C4-2B (cell line): ENCODE measurements around the gene CALD1.

Experiments
- H3K27ac ChIP-seq: fragments of 450-650 bp; 2 replicates; pipeline ENCODE4 v1.5.1; 2017
- CTCF ChIP-seq: fragments of 450-650 bp; conservative IDR thresholded peaks from 2 replicates; pipeline ENCODE4 v1.5.1; 2017; ENCODE audit warnings: mild to moderate bottlenecking
- ZFX ChIP-seq: fragments of 450-650 bp; IDR thresholded peaks from 2 replicates; pipeline ENCODE4 v1.6.1; 2017

The CALD1 gene

GRCh38 chr7:134750083-134751062 is 29.1 kb upstream of the CALD1 start:
- H3K27ac ChIP-seq = no peak overlapping the region
- TF ChIP-seq ZFX (no peak), CTCF (peak; percentile 91)

GRCh38 chr7:134752006-134752760 is 27.3 kb upstream of the CALD1 start:
- H3K27ac ChIP-seq = no peak overlapping the region
- TF ChIP-seq ZFX (no peak), CTCF (no peak)

GRCh38 chr7:134755422-134756022 is 23.9 kb upstream of the CALD1 start:
- TF ChIP-seq CTCF (peak; percentile 70), ZFX (no peak)
- H3K27ac ChIP-seq = no peak overlapping the region

- H3K27ac ChIP-seq = no peak overlapping the region
- TF ChIP-seq ZFX = no peak
- TF ChIP-seq CTCF = no peak
Observed at GRCh38 chr7:134757938-134758337, 21.5 kb upstream of the CALD1 start.

GRCh38 chr7:134758981-134759380 is 20.5 kb upstream of the CALD1 start:
- no peak for TF ChIP-seq CTCF
- TF ChIP-seq ZFX = no peak
- no peak overlapping the region for H3K27ac ChIP-seq

- TF ChIP-seq CTCF = no peak
- no peak for TF ChIP-seq ZFX
- no peak overlapping the region for H3K27ac ChIP-seq
Observed at GRCh38 chr7:134761266-134761665, 18.2 kb upstream of the CALD1 start.

GRCh38 chr7:134763960-134764359 is 15.5 kb upstream of the CALD1 start:
- no peak for TF ChIP-seq CTCF
- no peak for TF ChIP-seq ZFX
- H3K27ac ChIP-seq = no peak overlapping the region
